ENCODE data around the gene SLC66A1.

SLC66A1 gene

DNA sequence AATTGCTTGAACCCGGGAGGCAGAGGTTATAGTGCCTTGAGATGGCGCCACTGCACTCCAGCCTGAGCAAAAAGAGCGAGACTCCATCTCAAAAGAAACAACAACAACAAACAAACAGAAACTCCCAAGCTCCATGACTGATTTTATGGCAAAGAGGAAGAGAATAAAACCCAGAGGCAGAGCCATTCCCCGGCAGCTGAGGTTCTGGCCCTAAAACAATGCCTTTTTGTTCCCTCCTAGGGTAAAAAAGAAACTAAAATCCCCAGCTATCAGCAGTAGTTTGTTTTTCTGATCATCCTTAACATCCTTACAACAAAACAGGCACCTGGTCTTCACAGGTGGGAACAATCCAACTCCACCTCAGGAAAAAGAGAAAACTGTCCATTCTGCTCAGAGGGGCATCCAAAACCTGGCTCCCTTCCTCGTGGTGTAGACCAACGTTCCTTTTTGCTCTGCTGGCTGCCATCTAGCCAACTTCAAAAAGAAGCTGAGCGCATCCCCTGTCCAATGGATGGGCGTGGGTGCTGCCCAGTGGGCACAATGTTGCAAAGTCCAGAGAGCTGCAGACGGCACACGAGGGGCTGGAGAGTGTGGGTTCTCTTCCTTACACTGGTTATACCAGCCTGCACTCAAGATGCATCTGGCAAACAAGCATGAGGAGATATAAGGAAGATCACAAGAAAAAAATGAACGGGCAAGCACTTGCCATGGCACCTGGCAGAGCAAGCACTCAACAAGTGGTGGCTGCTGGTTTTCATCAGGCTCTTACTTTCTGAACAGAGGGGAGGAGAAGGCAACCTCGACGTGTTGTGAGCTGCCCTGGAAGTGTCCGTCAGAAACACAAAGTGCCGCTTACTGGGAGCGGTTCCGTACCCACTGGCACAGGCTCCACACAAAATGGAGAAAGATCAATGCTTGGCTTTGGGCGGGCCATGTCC, 54.7 kb downstream of the SLC66A1 start:
- DNase-seq, result no peak

DNA sequence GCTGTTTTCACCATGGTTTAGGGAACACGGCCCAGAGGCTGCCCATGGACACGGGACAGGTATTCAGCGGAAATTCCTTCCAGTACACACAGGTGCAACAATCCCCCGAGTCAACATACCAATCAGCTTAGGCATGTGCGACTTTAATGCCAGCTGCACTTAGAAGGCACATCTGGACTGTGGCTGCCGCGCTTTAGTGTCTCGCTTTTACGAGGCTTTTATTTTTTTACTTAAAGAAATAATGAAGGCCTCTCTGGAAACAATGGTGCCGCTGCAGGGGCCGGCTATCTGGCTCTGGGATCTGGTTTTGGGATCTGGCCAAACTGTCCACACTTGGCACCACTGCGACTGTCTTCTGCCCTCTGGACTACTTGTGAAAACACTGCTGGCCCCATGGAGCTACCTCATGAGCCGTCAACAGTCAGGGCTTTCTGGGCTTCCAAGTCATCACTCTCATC, 55.5 kb downstream of the SLC66A1 start:
- no peak for DNase-seq

DNA sequence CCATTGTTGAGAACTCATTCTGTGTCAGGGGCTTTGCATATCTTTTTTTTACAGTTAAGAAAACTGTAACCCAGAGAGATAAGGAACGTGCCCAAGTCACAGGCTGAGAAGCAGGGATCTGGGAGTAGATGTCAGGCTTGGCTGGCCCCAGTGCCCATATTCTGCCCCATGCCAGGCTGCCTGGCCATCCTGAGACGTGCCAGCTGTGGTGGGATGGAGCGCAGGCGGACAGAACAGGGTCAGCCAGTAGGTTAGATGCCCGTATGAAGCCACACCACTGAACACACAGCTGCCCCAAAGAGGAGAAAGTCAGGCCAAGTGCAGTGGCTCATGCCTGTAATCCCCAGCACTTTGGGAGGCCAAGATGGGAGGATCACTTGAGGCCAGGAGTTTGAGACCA, 55.9 kb downstream of the SLC66A1 start:
- no peak for DNase-seq

DNA sequence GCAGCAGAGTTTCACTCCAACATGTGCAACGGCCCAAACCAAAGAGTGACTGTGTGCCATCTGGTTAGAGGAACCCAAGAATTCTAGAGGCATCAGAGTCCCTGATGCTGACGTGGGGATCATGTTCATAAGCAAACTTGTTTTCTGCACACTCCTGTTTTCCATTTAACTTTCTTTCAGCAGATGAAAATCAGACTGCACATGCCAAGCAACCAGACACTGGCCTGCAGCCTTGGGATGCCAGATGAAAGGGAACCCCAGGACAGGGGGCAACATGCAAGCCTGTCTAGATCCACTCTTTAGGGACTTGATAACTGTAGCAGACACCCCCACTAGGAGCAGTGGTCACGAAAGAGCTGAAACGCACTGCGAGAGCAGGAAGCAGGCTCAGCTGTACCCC, 56.8 kb downstream of the SLC66A1 start:
- DNase-seq, result no peak

DNA sequence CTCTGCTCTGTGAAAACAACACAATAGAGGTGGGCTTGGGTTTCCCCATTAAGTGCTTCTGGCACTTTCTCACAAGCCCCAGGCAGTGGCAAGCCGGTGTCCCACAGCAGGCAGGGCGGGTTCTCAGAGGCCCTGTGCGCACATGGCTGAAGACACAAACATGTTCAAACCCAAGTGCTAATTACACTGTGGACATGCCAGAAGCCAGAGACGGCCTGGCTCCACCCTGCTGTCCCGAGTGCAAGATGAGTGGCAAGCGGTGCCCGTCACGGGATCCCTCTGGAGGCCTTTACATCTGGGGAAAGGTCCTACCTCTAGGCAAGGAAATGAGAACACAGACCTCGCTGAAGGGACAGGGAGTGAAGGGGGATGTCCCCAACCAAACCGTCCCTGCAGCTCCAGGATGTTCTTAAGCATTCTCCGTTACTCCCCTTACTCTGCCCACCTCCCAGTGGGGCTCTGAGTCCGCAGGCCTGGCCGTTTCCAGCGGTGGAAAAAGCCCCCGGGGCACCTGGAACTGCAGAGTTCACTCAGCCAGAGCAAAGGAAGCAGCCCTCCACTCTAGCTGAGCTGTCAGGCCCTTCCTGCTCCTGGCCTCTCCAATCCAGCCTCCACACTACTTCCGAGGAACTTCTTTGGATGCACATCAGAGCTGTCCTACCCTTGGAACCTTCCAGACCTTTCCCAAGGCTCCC, 57.4 kb downstream of the SLC66A1 start:
- DNase-seq, result no peak

DNA sequence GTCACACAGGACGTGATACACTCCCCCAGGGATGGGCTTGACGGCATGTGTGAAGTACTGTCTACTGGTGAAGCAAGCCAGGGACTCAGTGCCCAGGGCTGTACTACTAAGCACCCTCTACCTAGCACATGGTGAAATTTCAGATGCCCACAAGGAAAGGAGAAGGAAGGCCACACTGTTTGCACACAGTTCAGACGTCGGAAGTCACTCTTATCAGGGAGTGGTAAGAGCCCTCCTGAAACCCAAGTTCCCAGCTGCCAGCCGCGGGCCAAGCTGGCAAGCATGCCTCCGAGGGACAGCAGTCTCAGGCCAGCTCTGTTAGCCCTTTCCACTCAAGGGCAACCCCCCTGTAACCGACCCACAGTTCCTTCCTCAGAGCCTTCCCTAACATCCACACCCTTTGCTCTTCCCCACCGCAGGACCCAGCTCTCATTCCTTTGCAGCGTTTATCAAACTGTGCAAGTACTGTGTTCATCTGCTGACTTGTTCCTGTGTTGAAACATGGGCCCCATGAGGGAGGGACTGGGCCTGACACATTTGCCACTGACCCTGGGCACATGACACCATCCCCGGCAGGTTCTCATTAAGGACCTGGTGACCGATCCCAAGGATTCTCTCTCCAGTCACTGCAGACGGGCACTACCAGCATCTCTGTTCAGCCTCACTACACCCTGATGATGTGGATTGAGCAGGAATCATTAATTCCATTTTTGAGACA, 58.5 kb downstream of the SLC66A1 start:
- no peak for DNase-seq

DNA sequence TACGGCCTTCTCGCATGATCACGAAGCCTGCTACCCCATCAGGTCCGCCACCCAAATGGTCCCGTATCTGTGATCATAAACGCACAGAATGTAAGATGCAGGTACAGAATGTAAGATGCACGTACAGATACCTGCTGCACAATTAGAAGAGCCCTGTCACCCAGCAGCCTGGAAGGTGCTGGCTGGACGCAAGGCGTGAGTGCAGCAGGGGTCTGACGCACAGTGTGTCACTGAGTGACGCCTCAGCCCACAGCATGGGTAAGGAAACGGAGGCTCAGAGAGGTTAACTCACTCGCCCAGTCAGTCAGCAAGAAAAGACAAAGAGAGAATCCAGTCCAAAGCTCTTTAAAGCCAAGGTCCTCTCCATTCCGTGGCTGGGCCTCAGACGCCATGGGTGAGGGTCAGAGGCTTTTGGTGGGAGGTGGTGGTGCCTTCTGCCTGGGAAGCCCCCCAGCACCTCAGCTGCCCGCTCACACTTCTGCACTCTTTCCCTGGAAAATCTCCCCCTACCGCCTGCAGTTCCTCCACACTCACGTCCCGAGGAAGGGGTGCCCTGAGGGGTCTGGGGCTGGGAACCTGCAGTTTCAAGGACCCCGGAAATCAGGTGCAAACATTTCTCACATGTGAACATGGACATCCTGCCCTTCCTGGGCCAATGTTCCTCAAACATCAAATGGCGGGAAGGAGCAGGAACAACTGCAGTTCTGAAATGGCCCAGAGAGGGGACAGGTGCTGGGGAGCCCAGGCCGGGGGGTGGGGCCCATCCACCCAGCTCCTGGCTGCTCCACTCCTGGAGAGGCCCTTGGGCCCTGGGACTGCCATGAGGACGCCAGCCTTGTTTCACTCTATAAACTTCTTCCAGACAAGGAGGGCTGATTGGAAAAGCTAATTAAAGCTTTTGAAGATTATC, 59.4 kb downstream of the SLC66A1 start:
- no peak for DNase-seq

DNA sequence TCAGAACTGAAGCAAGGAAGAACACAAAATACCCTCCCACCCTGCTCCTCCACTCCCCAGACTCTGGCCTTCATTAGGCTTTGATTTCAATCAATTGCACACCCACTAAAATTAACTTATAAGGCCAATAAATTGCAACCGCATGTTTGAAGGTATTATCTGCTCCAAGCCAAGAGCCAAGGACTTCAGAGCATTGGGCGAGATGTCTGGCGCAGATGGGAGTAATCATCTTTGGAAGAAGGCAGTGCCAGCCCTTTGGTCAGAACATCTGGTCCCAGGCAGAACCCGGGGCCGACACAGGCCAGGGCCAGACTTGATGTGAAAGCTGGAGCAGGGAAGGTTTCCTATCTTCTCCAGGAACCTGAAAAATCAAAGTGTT, 60.0 kb downstream of the SLC66A1 start:
- DNase-seq, result no peak

DNA sequence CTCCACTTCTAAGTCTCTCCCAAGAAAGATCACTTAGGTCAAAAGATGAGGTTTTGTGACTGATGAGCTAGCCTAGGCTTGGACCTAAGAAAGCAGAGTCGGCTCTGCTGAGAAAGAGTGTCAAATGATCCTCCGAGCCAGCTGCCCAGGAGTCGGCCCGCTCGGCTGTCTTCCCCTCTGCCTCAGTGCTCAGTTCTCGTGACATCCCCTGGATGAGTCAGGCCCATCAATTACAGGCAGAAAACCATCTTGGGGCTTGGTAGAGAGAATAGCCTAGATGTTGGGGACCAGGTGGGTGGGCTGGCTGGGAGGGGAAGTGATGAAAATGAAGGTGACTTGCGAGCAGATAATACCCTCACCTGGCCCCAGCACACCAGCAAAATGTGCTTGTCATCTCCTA, 60.5 kb downstream of the SLC66A1 start:
- DNase-seq, result no peak

DNA sequence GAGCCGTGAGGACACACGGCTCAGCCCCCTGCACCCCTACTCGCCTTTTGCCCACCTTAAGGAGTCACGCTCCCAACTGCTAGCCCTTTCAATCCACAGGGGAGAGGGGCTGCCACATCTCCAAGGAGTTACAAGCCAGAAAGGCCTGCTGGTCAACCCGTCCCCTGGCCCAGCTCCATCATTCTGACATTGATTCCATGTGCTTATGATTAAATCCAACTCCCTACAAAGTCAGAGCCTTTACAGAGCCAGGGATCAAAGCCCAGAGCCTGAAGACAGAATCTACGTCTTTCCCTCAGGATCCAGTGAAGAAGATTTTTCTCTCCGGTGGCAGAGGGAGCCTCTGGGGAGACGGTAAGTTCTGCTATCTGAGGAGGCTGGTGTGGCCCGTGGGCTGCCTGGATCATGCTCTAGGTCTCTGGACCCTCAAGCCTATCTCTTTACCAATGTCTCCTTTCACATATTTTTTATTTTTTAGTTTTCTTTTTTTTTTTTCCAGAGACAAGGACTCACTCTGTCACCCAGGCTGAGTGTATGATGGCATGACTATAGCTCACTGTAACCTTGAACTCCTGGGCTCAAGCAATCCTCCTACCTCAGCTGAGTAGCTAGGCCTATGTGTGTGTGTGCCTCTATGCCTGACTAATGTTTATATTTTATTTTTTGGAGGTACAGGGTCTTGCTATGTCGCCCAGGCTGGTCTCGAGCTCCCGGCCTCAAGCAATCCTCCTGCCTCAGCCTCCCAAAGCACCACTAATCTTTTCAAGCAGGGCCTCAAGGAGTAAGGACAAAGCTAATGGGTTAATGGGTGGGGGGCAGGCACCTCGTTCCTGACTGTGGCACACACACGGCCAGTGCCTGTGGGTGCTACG, 61.3 kb downstream of the SLC66A1 start:
- no peak for DNase-seq

DNA sequence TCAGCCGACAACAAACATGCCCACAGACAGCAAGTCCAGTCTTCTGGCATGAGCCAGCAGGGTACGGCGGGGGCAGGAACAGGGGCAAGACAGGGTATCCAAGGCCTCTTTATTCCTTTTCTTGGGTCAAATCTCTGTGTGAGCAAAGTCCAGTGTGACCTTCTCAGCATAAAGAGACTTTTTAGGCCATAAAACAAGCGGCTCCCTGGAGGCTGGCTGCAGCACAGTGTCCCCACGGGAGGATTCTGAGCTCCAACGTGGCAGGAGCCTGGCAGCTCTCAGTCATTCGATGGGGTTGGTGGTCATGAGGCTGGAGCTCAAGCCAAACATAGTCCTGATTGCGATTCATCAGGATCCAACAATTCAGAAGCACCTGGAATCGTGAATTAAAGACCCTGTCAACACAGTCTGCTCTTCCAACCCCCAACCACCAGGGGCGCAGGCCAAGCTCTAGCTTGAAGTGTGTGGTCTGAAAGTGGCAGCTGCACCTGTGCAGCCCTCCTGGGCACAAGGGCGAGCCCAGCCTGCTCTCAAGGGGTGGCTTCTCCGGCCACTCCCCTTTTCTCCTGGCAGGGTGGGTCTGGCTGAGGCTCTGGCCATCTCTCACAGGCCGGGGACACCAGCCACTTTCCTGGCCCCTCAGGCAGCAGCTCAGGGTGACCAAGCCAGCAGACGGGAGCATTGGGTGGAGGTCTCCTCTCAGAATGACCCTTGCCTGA, 62.1 kb downstream of the SLC66A1 start:
- peak; percentile 41 for DNase-seq

DNA sequence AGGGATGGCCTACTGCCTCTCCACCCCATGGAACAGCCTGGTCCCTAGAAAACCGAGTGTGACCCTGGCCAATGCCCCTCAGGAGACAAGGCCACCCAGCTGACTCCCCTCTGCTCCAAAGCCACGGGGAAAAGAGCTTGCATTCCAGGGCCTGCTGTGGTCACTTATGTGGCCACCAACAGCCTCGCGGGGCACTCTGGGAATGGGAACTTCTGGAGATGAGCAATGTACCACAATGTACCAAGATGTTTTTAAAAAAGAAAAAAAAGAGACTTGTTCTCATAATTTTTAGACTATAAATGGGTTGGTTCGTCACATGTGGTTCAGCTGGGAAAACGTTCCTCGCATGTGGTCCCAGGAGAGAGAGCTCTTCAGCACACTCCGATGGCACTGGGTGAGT, 62.8 kb downstream of the SLC66A1 start:
- DNase-seq, result no peak

DNA sequence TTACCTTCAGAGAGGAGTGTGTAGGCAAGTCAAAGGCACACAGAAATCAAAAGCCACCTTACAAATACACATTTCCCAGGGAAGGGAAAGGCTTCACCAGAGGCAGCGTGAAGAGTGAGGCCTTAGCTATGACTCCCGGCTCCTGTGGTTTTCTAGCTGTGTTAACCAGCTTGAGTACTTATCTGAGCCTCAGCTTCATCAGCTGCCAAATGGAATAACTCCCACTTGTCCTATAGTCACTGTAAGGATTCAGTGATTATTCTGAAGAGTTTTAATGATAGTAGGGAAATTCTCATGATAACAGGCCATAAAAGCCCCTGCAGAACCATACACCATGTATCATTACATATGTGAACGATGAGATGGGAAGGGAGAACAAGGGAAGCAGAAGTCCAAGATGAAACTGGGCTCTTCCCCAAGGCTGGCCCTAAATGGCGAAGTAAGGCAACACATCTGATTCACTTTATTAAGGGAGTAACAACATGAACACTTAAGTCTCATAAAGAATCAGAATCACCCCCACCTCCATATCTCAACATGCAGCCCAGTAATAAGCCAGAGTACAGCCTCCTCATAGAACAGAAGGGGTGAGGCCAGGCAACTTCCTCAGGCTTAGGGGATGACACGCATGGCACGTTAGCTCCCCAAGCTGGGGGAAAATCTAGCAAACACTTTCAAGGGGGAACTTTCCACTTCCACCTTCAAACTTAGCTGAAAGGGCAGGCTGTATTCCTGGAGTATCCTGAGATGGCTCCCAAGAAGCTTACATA, 63.7 kb downstream of the SLC66A1 start:
- no peak for DNase-seq

DNA sequence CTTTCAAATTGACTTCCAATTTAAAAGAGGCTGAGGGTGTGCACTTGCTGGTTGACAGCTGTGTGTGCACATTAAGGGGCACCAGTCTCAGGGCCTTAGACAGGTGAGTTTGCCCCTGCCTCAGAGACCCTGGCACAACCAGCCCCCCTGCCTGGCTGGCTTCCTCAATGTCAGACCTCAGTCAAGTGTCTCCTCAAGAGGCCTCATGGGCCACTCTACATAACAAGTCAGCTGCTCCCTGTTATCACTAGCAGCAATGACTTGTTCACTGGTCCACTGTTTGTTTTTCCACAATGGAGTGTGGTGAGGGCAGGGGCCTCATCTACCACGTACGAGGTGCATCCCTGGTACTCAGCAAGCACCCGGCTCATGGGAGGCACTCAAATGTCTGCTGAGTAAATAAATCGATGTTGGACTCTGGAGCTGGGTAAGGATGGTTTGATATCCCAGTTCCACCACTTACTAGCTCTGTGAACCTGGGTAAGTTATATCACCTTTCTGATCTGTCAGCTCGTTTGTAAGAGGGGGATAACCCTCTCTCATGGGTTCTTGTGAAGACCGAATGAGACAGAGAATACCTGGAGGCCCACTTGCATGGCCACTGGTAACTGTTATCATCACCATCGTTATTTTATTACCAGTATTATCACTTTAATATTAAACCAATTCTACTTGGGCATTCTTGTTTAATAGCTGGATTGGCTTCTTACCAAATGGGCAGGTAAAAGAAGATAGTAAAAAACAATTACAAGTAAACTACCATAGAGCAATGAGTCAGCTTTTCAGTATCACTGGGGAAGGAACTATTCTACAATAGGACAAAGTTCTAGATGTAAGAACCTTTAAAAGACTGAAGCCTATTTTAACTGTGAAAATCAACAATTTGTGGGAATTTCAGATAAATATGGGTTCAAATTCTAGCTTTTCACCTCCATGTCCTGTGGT, 64.6 kb downstream of the SLC66A1 start:
- DNase-seq, result no peak

DNA sequence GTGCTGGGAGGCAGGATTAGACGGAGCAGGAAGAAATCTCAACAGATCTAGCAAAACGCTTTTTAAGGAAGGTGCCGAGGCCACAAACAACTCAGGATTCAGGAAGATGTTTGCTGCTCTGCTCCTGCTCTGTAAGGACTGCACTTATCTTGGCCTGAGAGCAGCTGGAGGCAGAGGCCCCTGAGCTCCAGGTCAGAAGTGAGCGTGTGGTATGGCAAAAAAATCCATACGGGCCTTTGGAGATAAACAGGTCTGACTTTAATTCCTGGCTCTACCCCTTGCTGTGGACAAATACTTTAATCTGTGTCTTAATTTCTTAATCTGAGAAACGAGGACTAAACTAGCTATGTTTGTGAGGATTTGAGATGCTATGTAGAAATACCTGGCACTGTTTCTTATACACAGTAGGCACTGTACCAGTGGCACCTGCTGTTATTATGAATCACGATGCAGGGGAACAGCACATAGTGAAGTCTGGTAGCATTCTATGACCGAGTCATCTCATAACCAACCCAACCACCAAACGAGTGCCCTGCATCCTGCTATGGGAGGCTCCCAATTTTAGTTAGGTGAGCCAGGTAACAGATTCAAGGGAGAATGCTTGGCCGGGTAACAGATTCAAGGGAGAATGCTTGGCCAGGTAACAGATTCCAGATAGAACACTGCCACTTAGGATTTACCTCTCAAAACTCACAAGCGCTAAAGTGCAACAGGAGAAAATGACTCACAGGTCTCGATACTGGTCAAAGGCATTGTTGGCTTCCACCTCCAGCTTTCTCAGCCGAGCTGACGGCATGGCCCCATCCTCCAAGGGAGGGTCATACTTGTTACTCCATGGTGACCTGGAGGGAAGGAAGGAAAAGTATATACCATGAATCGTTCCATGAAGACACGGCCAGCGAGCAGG, 65.9 kb downstream of the SLC66A1 start:
- DNase-seq, result no peak
